NB4 (cell line): Measurements from ENCODE around the gene PARK7.

Experiments used
- CTCF ChIP-seq: IDR thresholded peaks from one replicate; pipeline ENCODE4 v1.5.1; 2012; ENCODE audit warnings: low read depth, low read length
- MAX ChIP-seq: IDR thresholded peaks from 2 replicates; pipeline ENCODE4 v1.6.1; 2011; ENCODE audit warnings: low read depth, low read length
- POLR2A ChIP-seq: IDR thresholded peaks from 2 replicates; pipeline ENCODE4 v1.6.1; 2011; ENCODE audit warnings: mild to moderate bottlenecking; ENCODE audit not compliant: insufficient read length; ENCODE audit errors: extremely low read depth

- TF ChIP-seq CTCF (no peak), POLR2A (no peak), MAX (no peak)
Measured at GRCh38 chr1:8023995-8024313, 62.4 kb downstream of the PARK7 start.
